HG03439 (cell line): ENCODE measurements around the gene OGFR.

Experiments
- ATAC-seq: cut with Tn5 transposase; IDR thresholded peaks from one replicate; pipeline ENCODE4 v1.9.1; 2021; ENCODE audit warnings: mild to moderate bottlenecking, moderate library complexity; ENCODE audit not compliant: unreplicated experiment

OGFR gene

DNA sequence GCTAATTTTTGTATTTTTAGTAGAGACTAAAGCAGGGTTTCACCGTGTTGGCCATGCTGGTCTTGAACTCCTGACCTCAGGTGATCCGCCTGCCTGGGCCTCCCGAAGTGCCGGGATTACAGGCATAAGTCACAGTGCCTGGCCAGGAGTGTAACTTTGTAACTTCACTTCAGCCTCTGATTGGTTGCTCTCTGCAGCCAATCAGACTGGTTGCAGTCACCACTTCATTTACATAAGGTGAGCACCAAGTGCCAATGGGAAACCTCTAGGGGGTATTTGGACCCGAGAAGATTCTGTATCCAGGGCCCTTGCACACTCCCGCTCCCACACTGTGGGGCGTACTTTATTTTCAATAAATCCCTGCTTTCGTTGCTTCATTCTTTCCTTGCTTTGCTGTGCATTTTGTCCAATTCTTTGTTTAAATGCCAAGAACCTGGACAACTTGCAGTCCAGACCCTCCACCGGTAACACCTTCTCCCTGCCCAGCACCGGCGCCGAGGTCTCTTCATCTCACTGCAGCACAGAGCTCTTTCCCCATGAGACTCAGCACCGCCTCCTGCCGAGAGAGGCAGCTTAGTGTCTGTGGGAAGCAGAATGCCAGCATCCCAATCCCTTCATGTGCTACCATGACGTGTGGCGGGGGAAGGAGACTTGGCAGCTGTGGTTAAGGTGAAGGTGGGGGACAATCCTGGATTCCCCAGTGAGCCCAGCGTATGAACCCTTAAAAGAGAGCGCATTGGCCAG is 22.3 kb upstream of the OGFR start:
- no peak for ATAC-seq

DNA sequence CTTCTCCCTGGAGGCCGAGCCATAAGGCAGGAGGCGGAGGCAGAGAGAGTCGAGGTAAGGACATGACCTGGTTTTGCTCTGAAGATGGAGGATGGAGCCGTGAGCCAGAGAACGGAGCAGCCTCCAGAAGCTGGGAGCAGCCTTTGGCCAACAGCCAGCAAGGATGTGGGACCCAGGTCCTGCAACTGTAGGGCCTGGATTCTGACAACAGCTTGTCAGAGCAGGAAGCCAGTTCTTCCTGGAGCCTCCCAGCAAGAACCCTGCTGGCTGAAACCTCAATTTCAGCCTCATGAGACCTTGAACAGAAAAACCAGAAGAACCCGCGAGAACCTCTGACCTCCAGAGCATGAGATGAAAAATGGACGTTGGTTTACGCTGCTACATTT is 21.7 kb upstream of the OGFR start:
- ATAC-seq = no peak

DNA sequence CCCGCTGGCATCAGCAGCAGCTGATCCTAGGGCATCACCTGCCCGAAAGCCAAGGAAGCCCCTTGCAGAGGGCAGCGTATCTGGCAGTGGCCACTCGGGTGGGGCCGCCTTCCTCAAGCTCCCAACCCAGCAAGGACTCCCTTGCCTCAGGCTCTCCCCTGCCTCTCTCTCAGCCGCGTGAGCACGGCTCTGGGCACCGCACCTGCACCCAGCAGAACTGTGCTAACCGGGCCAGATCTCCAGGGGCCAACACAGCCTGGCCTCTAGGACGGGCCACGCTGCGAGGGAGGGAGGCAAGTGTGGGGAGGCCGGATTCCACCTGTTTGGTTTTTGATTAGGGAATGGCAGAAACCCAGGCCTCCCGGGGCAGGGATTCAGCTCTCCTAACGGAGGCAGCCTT is 20.1 kb upstream of the OGFR start:
- ATAC-seq = no peak

DNA sequence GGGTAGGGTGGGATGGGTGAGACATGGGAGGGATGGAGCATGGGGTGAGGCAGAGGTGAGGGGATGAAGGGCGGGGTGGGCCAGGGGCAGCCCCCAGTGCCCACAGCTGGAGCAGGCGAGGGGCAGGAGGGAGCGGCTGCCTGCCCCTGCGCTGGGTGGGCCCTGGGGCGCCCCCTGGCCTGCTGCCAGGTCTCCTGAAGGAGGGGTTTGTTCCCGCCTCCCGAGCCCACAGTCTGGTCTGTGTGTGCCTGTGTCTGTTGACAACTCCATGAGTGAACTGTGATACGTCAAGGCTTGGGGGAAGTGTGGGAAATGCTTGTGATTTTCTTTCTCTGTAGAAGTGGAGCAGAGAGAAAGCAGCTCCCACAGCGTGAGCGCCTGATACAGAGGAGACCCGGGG is 19.2 kb upstream of the OGFR start:
- ATAC-seq = no peak

DNA sequence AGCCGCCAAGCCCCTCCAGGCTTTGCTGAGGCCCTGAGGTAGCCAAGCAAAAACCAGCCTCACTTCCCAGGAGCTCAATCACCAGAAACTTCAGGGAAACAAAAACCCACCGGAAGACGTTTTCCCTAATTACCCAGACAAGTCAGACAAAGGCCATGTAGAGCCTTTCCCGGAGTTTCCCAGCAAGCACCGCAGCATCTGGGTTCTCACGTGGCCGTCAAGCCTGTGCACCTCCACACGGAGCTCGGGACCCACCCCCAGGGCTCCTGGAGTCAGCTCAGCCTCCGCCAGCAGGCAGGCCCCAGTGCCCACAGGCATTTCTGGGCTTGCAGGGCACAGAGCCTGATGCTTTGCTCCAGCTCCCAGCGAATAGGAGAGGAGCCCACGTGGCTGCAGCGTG is 18.5 kb upstream of the OGFR start:
- no peak for ATAC-seq

DNA sequence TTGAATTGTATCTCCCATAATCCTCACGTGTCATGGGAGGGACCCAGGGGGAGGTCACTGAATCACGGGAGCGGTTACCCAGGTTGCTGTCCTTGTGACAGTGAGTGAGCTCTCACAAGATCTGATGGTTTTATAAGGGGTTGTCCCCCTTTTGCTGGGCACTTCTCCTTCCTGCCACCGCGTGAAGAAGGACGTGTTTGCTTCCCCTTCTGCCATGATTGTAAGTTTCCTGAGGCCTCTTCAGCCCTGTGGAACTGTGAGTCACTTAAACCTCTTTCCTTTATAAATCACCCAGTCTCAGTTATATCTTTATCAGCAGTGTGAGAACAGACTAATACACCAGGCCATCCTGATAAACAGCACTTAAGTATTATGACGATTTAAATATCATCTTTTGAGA is 17.3 kb upstream of the OGFR start:
- no peak for ATAC-seq

DNA sequence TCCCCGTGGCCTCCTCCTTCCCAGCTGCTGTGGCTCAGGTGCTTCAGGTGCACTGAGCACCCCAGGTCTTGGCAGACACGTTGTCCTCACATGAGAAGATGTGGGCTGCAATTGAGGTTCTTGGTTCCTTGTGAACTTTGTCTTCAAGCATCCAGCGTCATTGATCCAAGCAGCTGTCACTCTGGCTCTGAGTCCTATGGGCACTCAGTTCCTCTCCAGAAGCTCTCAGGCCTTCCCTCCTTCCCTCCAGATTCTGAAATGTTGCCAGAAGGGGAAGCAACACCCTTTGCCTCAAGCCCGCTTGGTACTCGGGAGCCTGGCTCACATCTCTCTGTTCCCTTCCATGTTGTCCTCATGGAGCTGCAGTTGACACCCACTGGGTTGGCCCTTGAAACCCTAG is 16.8 kb upstream of the OGFR start:
- ATAC-seq = no peak

DNA sequence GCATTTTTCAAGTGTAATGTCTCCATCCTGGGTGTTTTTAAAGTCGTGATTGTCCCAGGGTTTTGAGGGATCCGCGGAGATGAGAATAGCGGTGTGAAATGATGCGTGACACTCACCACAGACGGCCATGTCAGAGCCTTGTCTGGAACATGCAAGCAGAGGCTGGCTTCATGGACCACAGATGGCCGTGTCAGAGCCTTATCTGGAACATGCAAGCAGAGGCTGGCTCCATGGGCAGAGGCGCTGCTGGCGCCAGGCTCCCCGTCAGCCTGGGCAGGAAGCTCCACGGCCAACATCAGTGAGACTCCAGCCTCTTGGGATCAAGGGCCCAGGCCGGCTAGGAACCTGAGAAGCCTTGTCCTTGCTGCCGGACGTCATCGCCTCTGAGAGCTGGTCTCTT is 16.0 kb upstream of the OGFR start:
- ATAC-seq = no peak

DNA sequence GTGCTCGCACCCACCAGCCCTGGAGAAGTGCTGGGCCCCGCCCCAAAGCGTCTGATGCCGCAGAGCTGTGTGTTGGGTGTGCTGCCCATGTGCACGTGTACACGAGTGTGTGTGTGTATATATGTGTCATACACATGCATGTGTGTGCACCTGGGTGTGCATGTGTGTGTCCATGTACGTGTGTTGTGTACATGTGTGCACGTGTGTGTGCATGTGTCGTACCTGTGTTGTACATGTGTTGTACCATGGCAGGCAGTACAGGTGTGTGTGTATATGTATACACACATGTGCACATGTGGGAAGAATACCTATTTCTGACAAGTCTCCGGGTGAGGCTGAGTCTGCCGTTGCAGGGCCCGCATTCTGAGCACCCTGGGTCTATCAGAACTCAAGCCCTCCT is 14.6 kb upstream of the OGFR start:
- no peak for ATAC-seq

DNA sequence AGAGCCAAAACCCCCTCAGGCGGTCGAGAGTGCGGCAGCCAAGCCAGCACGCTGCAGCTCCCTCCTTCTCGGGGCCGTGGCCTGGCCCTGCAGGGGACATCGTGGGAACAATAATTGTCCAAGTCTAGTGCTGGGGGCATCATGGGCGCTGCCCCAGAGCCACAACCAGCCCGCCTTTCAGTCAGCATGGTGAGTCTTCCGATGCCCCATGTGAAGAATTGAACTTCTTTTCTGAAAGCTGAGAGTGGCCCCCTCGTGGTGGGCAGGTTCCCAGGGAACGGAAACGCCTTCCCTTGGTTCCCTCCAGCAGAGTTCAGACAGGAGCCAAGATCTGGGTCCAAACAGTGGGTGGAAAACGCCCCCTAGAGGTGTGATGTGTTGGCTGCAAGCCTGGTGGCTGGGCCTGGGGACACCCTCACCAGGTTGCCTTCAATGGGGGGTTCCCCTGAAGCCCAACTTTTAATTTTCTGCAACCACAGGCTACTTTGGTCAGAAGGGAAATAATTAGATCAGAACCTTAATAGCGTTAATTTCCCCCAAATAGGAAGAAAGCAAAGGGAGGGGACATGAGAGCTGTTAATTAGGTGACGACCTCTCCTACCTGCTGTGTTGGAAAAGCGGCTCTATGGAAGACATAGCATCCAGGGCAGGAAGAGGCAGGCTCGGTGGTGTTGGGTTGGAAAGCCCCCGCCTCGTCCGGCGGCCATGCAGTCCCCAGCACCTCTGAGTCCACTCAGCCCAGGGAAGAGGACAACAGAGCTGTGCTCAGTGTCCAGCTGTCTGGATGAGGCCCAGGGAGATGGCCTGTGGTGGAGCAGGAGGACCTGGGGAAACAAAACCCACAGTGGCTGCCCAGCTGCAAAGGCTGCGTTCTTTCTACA is 13.1 kb upstream of the OGFR start:
- no peak for ATAC-seq

DNA sequence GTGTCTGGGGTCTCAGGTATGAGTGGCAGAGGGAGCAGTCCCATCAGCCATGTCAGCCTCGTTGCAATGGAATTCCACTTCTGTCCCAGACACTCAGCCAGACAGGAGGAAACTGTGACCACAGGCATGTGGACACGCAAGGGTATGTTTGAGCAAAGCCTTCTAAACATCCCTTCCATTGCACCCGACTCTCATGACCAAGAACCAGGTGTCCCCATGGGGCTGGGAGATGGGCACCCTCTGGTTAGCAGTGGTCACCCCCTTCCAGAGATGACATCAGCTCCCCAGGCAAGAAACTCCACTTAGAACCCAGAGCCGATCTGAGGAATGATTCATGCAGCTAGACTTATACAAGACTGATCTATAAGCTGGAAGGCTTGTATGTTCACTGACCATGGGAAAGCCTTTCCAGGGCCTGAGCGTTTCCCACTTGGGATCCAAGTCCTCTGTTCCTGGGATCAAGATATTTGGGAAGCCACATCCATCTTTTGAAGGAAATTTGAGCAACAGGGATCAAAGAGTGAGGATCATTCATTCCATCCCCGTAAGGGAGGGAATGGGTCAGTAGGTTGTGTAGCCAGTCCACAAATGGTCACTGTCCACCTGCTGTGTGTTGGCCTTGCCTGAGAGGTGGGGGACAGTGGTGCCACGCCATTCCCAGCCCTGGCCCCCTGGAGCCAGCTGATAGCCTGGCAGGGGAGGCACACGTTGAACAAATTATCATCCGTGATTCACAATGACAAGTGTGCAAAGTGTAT is 12.3 kb upstream of the OGFR start:
- no peak for ATAC-seq

DNA sequence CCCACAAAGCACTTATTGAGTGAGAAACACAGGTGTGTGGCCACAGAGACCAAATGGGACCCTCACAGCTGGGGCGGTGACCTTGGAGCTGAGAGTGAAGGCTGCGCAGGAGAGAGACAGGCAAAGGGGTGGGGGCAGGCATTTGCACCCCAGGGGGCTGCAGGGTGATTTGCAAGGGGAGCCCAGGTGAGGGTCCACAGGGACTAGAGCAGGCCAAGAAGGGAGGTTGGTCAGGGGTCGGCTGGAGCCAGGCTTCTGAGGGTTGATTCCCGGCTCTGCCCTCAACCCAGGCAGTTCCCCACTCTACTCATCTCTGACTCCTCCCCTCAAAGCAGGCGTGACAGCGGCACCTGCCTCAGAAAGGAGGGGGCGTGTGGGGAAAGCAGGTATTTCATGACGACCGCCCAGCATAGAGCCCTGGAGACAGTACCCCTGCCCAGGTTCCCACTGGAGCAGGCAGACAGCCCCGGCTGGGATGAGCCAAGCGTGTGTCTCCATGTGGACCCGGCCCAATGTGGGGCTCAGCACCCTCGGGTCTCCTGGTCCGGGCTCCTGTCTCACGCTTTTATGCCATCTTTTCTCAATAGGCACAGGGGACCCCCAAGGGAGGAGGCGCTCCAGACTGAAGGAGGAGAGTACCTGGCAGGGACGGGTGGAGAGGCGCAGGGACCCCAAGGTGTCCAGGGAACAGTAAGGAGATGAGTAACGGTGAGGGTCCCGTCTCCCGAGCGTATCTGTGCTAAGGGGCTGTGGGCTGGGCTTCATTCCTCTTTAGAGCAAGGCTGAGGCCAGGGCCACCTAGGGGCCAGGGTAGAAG is 11.5 kb upstream of the OGFR start:
- ATAC-seq = no peak

DNA sequence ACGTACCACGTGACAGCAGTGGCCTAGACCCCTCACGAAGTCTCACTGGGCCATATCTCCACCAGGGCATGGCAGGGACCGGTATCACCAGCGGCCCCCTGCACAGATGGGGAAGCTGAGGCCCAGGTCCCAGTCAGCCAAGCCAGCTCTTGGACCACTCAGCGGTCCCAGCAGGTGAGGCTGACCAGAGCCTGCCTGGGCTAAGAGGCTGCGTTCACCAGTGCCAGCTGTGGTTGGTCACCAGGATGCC is 11.0 kb upstream of the OGFR start:
- ATAC-seq = no peak

DNA sequence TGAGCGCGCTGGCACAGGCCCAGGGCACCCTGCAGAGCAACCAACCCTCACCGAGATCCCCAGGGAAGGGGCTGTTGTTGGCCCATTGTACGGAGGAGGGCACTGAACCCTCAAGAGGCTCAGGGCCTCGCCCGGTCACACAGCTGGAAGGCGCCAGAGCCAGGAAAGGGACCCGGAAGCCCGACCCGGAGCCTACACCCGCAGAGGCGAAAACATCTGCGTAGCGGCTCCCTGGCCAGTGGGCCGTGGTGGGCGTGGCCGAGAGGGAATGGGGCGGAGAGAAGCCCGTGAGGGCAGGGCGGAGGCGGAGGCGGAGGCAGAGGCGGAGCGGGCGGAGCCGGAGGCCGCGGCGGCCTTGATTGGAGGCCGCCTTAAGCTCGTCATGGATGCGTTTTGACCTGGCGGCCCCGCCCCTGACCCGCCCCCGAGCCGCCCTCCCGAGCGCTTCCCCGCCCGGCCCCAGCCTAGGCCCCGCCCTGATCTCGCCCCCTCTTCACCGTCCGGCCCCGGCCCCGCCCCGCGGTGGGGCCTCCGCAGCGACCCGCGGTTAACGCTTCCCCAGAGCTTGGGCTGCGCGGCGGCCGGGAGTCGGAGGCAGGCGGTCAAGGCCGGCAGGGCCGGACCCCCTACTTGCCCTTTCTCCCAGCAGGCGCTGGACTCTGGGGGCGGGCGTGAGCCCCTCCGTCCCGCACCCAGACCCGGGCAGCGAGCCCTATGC is 10.5 kb upstream of the OGFR start:
- peak; percentile 65 for ATAC-seq

DNA sequence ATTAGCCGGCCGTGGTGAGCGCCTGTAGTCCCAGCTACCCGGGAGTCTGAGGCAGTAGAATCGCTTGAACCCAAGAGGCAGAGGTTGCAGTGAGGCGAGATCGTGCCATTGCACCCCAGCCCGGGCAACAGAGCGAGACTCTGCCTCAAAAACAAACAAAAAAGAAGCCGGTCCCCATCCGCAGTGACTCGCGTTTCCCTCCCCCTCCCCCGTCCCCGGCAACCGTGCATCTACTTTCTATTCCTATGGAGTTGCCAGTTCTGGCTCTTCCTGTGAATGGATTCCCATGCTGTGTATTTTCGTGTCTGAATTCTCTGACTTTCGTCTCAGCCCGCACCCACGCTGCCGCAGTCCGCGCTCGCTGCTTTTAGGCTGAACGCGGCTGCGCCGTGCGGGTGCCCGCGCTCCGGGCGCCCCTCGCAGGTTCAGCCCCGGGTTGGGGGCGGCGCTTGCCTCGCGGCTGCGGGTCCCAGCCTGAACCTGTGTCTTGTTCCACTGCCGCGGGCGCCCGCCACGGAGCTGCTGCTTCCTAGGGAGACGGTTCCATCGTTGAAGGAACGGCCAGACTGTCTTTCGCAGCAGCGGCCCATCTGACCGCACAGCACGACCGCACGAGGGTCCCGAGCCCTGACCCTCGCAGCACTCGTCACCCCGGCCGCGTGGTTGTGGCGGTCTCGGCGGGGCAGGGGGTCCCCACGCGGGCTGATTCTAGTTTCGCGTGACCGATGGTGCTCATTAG is 9.4 kb upstream of the OGFR start:
- no peak for ATAC-seq

DNA sequence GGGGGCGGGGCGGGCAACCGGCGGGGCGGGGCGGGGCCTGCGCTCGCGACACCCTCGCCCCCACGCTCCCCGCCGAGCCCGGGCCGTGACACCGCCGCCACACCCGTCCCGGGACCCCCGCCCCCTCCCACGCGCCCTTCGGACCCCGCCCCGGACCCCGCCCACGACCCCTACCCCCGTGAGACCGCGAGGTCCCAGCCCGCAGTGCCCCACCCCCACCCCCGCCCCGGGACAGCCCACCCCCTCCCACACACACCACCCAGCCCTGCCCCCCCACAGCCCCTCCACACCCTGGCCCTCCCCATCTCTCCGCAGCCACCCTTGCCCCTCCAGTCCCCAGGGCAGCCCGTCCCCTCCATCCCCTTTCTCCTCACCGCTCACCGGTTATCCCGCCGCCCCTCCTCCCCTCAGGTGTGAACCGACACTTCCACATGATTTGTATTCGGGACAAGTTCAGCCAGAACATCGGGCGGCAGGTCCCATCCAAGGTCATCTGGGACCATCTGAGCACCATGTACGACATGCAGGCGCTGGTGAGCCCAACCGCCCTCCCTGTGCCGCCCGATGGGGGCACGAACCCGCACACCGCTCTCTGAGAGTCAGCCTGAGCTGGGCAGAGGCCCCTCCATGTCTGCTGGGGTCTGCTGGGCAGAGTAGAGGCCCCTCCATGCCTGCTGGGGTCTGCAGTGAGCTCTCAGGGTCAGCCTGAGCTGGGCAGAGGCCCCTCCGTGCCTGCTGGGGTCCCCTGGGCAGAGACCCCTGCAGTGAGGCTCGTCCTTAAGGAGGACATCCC is 7.7 kb upstream of the OGFR start:
- no peak for ATAC-seq

DNA sequence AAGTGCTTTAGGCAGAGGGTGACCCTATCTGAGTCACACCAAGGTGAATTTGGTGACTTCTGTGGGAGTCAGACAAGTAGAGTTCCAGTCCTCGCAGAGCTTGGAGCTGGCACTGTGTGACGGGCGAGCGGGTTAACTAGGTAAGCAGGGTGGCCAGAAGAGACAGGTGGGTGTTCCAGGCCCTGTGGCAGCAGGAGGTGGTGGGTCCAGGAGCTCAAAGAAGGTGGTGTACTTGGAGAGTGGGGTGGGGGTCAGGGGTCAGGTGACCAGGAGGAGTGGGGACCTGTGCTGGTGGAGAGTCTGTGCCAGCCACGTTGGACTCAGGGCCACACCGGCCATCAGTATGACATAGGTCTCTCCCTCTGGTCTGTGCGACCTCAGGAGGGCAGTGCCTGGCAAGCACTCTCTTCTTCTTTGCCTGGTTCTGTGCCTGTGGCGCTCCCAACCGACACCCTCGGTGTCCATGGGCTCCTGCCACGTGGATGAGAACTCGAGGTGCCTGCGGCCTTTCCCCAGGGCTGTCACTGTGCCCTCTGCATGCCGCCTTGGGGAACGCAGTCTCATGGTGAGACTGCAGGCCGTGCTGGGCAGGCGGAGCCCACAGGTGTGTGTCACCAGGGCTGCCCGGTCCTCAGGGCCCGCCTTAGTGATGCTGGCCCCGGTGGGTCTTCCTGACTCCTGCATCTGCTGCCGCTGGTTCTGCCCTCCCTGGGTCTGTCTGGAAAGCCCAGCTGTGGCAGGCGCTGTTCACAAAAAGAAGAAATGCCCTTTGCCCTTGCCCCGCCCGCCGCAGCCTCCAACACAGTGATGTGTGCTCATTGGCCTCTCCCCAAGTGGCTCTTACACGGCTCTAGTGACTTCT is 6.7 kb upstream of the OGFR start:
- no peak for ATAC-seq

DNA sequence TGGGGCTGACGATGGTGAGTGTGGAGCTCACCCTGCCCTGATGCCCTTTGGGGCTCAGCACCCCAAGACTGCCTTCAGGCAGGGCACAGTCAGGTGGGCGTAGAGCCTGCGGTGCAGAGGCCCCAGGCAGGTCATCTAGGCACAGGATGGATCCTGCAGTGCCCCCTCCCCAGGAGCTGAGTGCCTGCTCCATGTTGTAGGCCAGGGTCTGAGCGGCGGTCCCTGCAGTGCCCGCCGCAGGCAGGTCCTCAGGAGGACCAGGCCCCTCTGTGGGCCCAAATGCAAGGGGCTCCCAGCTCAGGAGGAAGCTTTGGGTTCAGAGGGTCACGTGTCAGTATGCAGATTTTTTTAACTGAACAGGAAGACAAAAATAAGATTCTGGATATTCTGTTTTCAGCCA is 5.6 kb upstream of the OGFR start:
- no peak for ATAC-seq
